ENCODE results near the gene ZNF764. TPM values are rescaled to one million over a fixed set of nuclear protein-coding genes. Genes with fewer than 3 reads are reported as not detected.

The ZNF764 gene
- total and polyA plus RNA-seq, 9 of the 15 experiments (the other 6 are each of a cell fraction or from before 2014, with no cell fraction given): 0.69 to 10.1 (median 4.1) TPM

DNA sequence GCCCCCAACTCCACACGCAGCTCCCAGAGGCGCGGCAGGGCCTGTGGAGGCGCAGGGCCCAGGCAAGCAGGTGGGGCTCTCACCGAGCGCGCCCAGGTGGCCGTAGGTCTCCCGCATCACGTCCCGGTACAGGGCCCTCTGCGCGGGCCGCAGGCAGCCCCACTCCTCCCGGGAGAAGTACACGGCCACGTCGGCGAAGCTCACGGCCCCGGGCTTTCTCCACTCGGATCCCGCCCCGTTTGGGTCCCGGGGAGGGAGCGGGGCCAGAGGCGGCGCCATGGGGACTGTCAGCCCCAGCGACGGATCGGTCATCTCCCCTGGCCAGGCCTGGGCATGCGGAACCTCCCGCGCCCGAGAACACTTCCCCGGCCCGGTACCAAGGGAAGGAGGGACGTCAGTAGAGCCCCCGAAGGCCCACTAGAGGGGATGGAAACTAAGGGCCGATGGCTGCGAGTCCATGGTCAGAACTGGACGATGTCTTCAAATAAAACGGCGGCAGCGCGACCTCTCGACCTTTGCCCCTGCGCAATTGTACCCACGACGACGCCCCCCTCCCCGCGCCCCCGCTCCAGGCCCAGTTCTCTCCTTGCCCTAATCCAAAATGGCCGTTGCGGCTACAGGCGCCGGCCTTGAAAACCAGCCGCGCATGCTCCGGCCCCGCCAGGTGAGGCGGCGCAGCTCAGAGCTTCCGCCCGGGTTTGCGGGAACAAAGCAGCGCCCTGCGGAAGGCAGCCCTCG, 23.6 kb downstream of the ZNF764 start, which contains the start of gene ZNF747 (continued):
- TF ChIP-seq, protein P1, sequence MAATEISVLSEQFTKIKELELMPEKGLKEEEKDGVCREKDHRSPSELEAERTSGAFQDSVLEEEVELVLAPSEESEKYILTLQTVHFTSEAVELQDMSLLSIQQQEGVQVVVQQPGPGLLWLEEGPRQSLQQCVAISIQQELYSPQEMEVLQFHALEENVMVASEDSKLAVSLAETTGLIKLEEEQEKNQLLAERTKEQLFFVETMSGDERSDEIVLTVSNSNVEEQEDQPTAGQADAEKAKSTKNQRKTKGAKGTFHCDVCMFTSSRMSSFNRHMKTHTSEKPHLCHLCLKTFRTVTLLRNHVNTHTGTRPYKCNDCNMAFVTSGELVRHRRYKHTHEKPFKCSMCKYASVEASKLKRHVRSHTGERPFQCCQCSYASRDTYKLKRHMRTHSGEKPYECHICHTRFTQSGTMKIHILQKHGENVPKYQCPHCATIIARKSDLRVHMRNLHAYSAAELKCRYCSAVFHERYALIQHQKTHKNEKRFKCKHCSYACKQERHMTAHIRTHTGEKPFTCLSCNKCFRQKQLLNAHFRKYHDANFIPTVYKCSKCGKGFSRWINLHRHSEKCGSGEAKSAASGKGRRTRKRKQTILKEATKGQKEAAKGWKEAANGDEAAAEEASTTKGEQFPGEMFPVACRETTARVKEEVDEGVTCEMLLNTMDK (IDR thresholded peaks at IDR 0.05; ENCODE audit: borderline replicate concordance, insufficient read depth, low read depth, low read length, poor library complexity, severe bottlenecking): peak; percentile 36
- TF ChIP-seq ZFPM2 (CRISPR knock-in tag; IDR thresholded peaks at IDR 0.05) (no peak), L3MBTL2 (IDR thresholded peaks at IDR 0.05) (peak; percentile 74; the same call in 1 of the 2 replicates), TAF1 (IDR thresholded peaks at IDR 0.05; ENCODE audit: control insufficient read depth, extremely low read depth, insufficient read depth, low read length, severe bottlenecking) (peak; percentile 85), PRPF4 (IDR thresholded peaks at IDR 0.05; ENCODE audit: insufficient read depth, low read depth, low read length, poor library complexity, severe bottlenecking) (peak; percentile 77), NFIX (CRISPR knock-in tag; IDR thresholded peaks at IDR 0.05; ENCODE audit: low read depth) (no peak), KHSRP (IDR thresholded peaks at IDR 0.05) (no peak), ESRRA (IDR thresholded peaks at IDR 0.05; ENCODE audit: borderline replicate concordance, low read depth) (no peak; the same call in 1 of the 2 replicates), TOE1 (IDR thresholded peaks at IDR 0.05; ENCODE audit: borderline replicate concordance) (no peak; the same call in 1 of the 2 replicates), TOE1 (CRISPR knock-in tag; IDR thresholded peaks at IDR 0.05; ENCODE audit: borderline replicate concordance, low read depth) (no peak), ATF1 (CRISPR knock-in tag; IDR thresholded peaks at IDR 0.05) (no peak), ATF1 (tag; IDR thresholded peaks at IDR 0.05) (peak; percentile 72; the same call in 1 of the 2 replicates), FOXA3 (CRISPR knock-in tag; conservative IDR thresholded peaks at IDR 0.05 in 1 of 2, IDR thresholded peaks at IDR 0.05 in 1 of 2) (0 out of 4 replicates have a peak, but pooled peaks of 1 of the 2 experiments have one; percentile 68), ZNF445 (CRISPR knock-in tag; IDR thresholded peaks at IDR 0.05; ENCODE audit: low read depth) (no peak), MTA3 (IDR thresholded peaks at IDR 0.05; ENCODE audit: borderline replicate concordance) (0 out of 2 replicates have a peak, but pooled peaks have one; percentile 20), ZNF431 (CRISPR knock-in tag; IDR thresholded peaks at IDR 0.05) (peak; percentile 28; the same call in 1 of the 2 replicates), HMG20A (CRISPR knock-in tag; conservative IDR thresholded peaks at IDR 0.05) (no peak), RBFOX2 (IDR thresholded peaks at IDR 0.05; ENCODE audit: low read depth, low read length) (peak; percentile 85), ELF4 (CRISPR knock-in tag; IDR thresholded peaks at IDR 0.05) (peak; percentile 47; the same call in 1 of the 2 replicates), ATF7 (IDR thresholded peaks at IDR 0.05) (peak; percentile 62; the same call in 1 of the 2 replicates), PHB2 (IDR thresholded peaks at IDR 0.05; ENCODE audit: low read depth) (no peak), GABPB1 (CRISPR knock-in tag; IDR thresholded peaks at IDR 0.05) (peak; percentile 80), ZNF311 (CRISPR knock-in tag; IDR thresholded peaks at IDR 0.05) (no peak)
- TF ChIP-seq, protein P2, sequence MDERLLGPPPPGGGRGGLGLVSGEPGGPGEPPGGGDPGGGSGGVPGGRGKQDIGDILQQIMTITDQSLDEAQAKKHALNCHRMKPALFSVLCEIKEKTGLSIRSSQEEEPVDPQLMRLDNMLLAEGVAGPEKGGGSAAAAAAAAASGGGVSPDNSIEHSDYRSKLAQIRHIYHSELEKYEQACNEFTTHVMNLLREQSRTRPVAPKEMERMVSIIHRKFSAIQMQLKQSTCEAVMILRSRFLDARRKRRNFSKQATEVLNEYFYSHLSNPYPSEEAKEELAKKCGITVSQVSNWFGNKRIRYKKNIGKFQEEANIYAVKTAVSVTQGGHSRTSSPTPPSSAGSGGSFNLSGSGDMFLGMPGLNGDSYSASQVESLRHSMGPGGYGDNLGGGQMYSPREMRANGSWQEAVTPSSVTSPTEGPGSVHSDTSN (CRISPR knock-in tag; IDR thresholded peaks at IDR 0.05; ENCODE audit: low read depth): no peak
- TF ChIP-seq, protein P2 (tag; conservative IDR thresholded peaks at IDR 0.05; ENCODE audit: low read depth): no peak

All from K562 (cell line).